Breast epithelium (tissue), 4 donors: ENCODE results near the gene BRICD5. TPM values are rescaled to one million over a fixed set of nuclear protein-coding genes. Genes with fewer than 3 reads are reported as not detected.
"Not testable (repeated sequence)": the region's sequence is repeated elsewhere in the genome, so short reads cannot be mapped to it uniquely, and the experiment has no call there.

ENCODE experiments used
- DNase-seq, 2 donors: peaks; one replicate each; pipeline ENCODE4 v3.0.0-alpha.2; 2019; ENCODE audit warnings: low spot score in 2 of 2
- H3K27ac ChIP-seq, 2 donors: fragments of 200-600 bp; sonication (generic) in 1 of 2; one replicate each; pipeline ENCODE4 v1.5.1; 2016 to 2019; ENCODE audit warnings: mild to moderate bottlenecking in 1 of 2
- H3K27me3 ChIP-seq, 2 donors: fragments of 200-600 bp; sonication (generic) in 1 of 2; one replicate each; pipeline versions ENCODE4 v1.5.1 to v1.6.0; 2017 to 2019; ENCODE audit warnings: control low read depth in 1 of 2, mild to moderate bottlenecking in 1 of 2
- H3K36me3 ChIP-seq: fragments of 200-600 bp; one replicate; pipeline ENCODE4 v1.5.1; 2019
- H3K4me1 ChIP-seq, 2 donors: fragments of 200-600 bp; sonication (generic); one replicate each; pipeline ENCODE4 v1.5.1; 2016 to 2019; ENCODE audit warnings: control low read depth in 1 of 2
- H3K4me3 ChIP-seq, 3 donors: fragments of 200-600 bp; sonication (generic); 1 replicate in 2 of 3; 2 replicates in 1 of 3; pipeline ENCODE4 v1.5.1; 2016 to 2019; ENCODE audit warnings: mild to moderate bottlenecking in 3 of 3, moderate library complexity in 2 of 3
- H3K9me3 ChIP-seq, 2 donors: fragments of 200-600 bp; sonication (generic) in 1 of 2; one replicate each; pipeline ENCODE4 v1.5.1; 2016 to 2019; ENCODE audit warnings: control low read depth in 1 of 2
- POLR2A ChIP-seq: fragments of 450-650 bp; IDR thresholded peaks from one replicate; pipeline ENCODE4 v1.6.1; 2016; ENCODE audit warnings: antibody characterized with exemption, mild to moderate bottlenecking, moderate library complexity
- POLR2AphosphoS5 ChIP-seq, 3 donors: sonication (generic); formaldehyde crosslinking; IDR thresholded peaks; one replicate each; pipeline ENCODE4 v1.6.1; 2017; ENCODE audit warnings: antibody characterized with exemption in 3 of 3
- intact Hi-C: fragments of 100-400 bp; cut with DNase I; formaldehyde crosslinking; loops from one replicate; pipeline ENCODE4 v1.15.1; 2023; ENCODE audit warnings: low total_unique reads
- total RNA-seq, 3 donors: library from RNA; depleted of rRNA; stranded (reverse); fragments of >200 nt; gene quantifications; one replicate each; pipeline ENCODE4 v1.1.0, GENCODE V29; 2016
- TF ChIP-seq, protein P1 (sequence below), 3 donors: fragments of 450-650 bp; IDR thresholded peaks; one replicate each; pipeline ENCODE4 v1.5.1; 2016 to 2017; ENCODE audit warnings: antibody characterized with exemption in 3 of 3, mild to moderate bottlenecking in 3 of 3, moderate library complexity in 3 of 3

Gene BRICD5
- total RNA-seq, 3 donors from 2014 or later: 1.4 to 7.5 (median 5.9) TPM

DNA sequence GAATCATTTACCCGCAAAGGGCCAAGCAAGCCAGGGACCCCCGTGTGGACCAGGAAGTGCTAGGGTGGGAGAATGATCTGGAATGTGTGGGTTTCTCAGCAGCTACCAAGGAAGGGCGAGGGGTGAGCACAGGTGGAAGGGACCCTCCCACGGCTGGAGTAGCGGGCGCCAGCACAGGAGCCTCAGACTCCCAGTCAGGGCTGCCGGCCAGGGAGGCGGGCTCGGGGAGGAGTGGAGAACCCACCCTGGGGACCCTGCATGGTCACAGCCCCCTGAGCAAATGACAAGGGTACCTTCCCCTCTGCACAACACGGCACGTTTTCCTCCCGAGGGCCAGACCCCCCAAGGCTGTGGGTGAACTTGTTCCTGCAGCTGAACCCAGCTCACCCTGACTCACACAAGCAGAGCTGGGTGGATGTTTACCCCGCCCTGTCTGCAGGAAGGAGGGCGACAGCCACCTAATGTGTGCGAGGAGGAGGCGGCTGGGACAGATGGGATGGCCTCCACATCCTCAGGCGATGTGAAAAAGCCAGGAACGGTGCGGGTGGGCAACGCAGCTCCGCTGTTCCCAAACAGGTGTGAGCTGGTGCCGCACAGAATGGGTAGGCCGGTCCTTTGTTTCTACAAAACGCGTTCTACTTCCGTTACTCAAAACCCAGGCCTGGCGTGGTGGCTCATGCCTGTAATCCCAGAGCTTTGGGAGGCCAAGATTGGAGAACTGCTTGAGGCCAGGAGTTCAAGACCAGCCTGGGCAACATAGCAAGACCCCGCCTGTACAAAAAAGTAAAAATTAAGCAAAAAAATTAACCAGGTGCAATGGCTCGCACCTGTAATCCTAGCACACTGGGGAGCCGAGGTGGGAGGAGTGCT lies 34.5 kb upstream of the BRICD5 start:
- TF ChIP-seq POLR2AphosphoS5 (IDR thresholded peaks at IDR 0.05) (no peak), POLR2A (no peak)
- TF ChIP-seq, protein P1, sequence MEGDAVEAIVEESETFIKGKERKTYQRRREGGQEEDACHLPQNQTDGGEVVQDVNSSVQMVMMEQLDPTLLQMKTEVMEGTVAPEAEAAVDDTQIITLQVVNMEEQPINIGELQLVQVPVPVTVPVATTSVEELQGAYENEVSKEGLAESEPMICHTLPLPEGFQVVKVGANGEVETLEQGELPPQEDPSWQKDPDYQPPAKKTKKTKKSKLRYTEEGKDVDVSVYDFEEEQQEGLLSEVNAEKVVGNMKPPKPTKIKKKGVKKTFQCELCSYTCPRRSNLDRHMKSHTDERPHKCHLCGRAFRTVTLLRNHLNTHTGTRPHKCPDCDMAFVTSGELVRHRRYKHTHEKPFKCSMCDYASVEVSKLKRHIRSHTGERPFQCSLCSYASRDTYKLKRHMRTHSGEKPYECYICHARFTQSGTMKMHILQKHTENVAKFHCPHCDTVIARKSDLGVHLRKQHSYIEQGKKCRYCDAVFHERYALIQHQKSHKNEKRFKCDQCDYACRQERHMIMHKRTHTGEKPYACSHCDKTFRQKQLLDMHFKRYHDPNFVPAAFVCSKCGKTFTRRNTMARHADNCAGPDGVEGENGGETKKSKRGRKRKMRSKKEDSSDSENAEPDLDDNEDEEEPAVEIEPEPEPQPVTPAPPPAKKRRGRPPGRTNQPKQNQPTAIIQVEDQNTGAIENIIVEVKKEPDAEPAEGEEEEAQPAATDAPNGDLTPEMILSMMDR (IDR thresholded peaks at IDR 0.05): no peak
- H3K4me3 ChIP-seq: no peak overlapping the region
- H3K27me3 ChIP-seq: no peaks in the 10 kb centered on the region
- no peak overlapping the region for H3K27ac ChIP-seq
- intact Hi-C loops: no loop called here
- no peaks in the 10 kb centered on the region for H3K9me3 ChIP-seq
- no peaks in the 10 kb centered on the region for H3K36me3 ChIP-seq
- no peak for DNase-seq
- peaks cover 0 to under 1% of the 10 kb centered on the region in 2 donors for H3K4me1 ChIP-seq

GRCh38 chr16:2244301-2244700 lies 33.6 kb upstream of the BRICD5 start:
- no peak for DNase-seq
- Histone ChIP-seq H3K27me3 (no peaks in the 10 kb centered on the region), H3K4me3 (no peak overlapping the region), H3K9me3 (no peaks in the 10 kb centered on the region), H3K4me1 (no peaks in the 10 kb centered on the region), H3K36me3 (no peaks in the 10 kb centered on the region), H3K27ac (no peak overlapping the region)
- intact Hi-C loops: no loop called here
- TF ChIP-seq, protein P1 (IDR thresholded peaks at IDR 0.05): no peak
- no peak for TF ChIP-seq POLR2A
- TF ChIP-seq POLR2AphosphoS5 (IDR thresholded peaks at IDR 0.05): no peak

- intact Hi-C loops: no loop called here
- Histone ChIP-seq H3K4me3 (no peak overlapping the region), H3K4me1 (no peaks in the 10 kb centered on the region), H3K9me3 (no peaks in the 10 kb centered on the region), H3K27ac (no peak overlapping the region), H3K36me3 (no peaks in the 10 kb centered on the region), H3K27me3 (no peaks in the 10 kb centered on the region)
- no peak for DNase-seq
- TF ChIP-seq, protein P1 (IDR thresholded peaks at IDR 0.05): no peak
- TF ChIP-seq POLR2A (no peak), POLR2AphosphoS5 (IDR thresholded peaks at IDR 0.05) (no peak)
Observed at GRCh38 chr16:2243781-2244180, 33.1 kb upstream of the BRICD5 start.

DNA sequence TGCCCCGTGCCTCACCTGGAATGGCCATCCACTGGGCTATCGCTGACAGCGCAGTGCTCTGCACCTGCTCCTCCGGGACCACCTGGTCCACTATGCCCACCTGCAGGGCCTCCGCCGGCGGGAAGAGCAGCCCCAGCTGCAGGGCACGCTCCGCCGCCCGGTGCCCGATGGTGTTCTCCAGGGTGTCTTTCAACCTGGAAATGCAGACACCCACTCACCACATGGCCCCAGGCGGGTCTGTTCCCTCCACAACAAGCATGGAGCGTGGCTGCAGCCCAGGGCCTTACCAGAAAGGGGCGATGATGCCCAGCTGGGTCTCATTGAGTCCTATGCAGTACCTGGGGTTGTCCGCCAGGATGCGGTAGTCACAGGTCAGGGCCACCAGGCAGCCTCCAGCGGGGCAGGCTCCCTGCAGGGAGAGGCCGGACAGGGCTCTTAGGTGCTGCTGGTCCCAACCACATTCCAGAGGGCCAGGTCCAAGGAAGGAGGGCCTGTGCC lies 32.4 kb upstream of the BRICD5 start:
- DNase-seq: no peak
- Histone ChIP-seq H3K27me3 (no peaks in the 10 kb centered on the region), H3K36me3 (no peaks in the 10 kb centered on the region), H3K9me3 (no peaks in the 10 kb centered on the region), H3K27ac (no peak overlapping the region), H3K4me3 (no peak overlapping the region), H3K4me1 (no peaks in the 10 kb centered on the region)
- no peak for TF ChIP-seq POLR2A
- TF ChIP-seq POLR2AphosphoS5 (IDR thresholded peaks at IDR 0.05): no peak
- TF ChIP-seq, protein P1 (IDR thresholded peaks at IDR 0.05): no peak
- intact Hi-C loops: no loop called here

GRCh38 chr16:2242598-2242997 lies 31.9 kb upstream of the BRICD5 start:
- Histone ChIP-seq H3K9me3 (no peaks in the 10 kb centered on the region), H3K4me3 (no peak overlapping the region), H3K36me3 (no peaks in the 10 kb centered on the region), H3K27ac (no peak overlapping the region), H3K27me3 (no peaks in the 10 kb centered on the region), H3K4me1 (no peaks in the 10 kb centered on the region)
- TF ChIP-seq POLR2AphosphoS5 (IDR thresholded peaks at IDR 0.05): no peak
- TF ChIP-seq, protein P1 (IDR thresholded peaks at IDR 0.05): no peak
- no peak for TF ChIP-seq POLR2A
- no peak for DNase-seq
- intact Hi-C loops: no loop called here

DNA sequence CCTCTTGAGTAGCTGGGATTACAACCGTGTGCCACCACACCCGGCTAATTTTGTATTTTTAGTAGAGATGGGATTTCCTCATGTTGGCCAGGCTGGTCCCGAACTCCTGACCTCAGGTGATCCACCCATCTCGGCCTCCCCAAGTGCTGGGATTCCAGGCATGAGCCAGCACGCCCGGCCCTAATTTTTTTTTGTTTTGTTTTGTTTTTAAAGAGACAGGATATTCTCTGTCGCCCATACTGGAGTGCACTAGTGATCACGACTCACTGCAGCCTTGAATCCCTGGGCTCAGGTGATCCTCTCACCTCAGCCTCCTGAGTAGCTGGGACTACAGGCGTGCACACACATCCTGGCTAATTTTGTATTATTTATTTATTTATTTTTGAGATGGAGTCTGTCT lies 29.7 kb upstream of the BRICD5 start:
- DNase-seq, H3K27me3 ChIP-seq, H3K4me3 ChIP-seq, H3K9me3 ChIP-seq, H3K27ac ChIP-seq, intact Hi-C loops, H3K36me3 ChIP-seq: not testable (repeated sequence)
- peaks cover 6 to 14% of the 10 kb centered on the region in 2 donors for H3K4me1 ChIP-seq
